ENCODE results near the gene ANKRD35.

DNA sequence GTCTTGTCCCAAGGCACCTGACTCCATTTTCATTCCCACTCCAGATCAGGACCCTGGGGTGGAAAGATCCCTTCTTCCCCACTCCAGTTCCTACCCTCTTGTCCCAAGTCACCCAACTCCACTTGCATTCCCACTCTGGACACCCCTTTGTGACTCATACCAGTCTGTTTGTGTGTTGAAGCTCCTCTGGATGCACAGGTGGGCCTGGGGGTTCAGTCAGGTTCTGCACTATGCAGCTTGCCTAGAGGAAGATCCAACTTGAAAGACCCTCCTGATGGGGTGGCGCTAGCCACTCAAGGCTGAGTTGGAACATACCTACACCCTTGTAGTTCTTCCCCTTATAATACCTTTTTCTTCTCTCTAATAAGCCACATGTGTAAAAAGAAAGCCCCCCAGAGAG, 9.8 kb upstream of the ANKRD35 start:
- TF ChIP-seq, protein P1, sequence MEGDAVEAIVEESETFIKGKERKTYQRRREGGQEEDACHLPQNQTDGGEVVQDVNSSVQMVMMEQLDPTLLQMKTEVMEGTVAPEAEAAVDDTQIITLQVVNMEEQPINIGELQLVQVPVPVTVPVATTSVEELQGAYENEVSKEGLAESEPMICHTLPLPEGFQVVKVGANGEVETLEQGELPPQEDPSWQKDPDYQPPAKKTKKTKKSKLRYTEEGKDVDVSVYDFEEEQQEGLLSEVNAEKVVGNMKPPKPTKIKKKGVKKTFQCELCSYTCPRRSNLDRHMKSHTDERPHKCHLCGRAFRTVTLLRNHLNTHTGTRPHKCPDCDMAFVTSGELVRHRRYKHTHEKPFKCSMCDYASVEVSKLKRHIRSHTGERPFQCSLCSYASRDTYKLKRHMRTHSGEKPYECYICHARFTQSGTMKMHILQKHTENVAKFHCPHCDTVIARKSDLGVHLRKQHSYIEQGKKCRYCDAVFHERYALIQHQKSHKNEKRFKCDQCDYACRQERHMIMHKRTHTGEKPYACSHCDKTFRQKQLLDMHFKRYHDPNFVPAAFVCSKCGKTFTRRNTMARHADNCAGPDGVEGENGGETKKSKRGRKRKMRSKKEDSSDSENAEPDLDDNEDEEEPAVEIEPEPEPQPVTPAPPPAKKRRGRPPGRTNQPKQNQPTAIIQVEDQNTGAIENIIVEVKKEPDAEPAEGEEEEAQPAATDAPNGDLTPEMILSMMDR (IDR thresholded peaks at IDR 0.05; ENCODE audit: insufficient read depth, low read length, poor library complexity, severe bottlenecking) = no peak
- TF ChIP-seq EZH2phosphoT487 (conservative IDR thresholded peaks at IDR 0.05; ENCODE audit: low read length) = no peak
